Caco-2 (cell line): ENCODE results near the gene CDH16. TPM values are rescaled to one million over a fixed set of nuclear protein-coding genes. Genes with fewer than 3 reads are reported as not detected.
"Not testable (repeated sequence)": the region's sequence is repeated elsewhere in the genome, so short reads cannot be mapped to it uniquely, and the experiment has no call there.

Source experiments
- BruUV-seq: library from RNA; stranded (reverse); fragments of 400-500 nt; replicated peaks from 2 replicates; lab custom pipeline; 2021; lab: Mats Ljungman, UMichigan
- CTCF ChIA-PET: fragments of 300-600 bp; sonication (Branson Sonifier 250); formaldehyde crosslinking; loops from one replicate; lab custom pipeline; 2022; ENCODE audit warnings: antibody characterized with exemption; lab: Charles Lee
- POLR2A ChIA-PET: fragments of 300-600 bp; sonication (Branson Sonifier 250); formaldehyde crosslinking; loops from one replicate; lab custom pipeline; 2022; ENCODE audit warnings: antibody characterized with exemption; lab: Charles Lee
- DNase-seq, 2 experiments: peaks; one replicate each; pipeline versions ENCODE4 v3.0.0 to v3.0.0-alpha.2; 2020 to 2022
- H3K27me3 ChIP-seq: replicated peaks from 2 replicates; pipeline ENCODE4 v1.6.0; 2011; ENCODE audit warnings: low read length; ENCODE audit not compliant: control insufficient read depth, insufficient read depth
- H3K36me3 ChIP-seq: 2 replicates; pipeline ENCODE4 v1.5.1; 2011; ENCODE audit warnings: low read length; ENCODE audit not compliant: control insufficient read depth, insufficient read depth
- H3K4me1 ChIP-seq: fragments of 250-450 bp; sonication (Bioruptor Pico); 2 replicates; pipeline ENCODE4 v1.5.1; 2020; ENCODE audit warnings: mild to moderate bottlenecking
- H3K4me3 ChIP-seq: 2 replicates; pipeline ENCODE4 v1.5.1; 2011; ENCODE audit warnings: low read depth, mild to moderate bottlenecking, control low read depth, low read length
- H3K9me3 ChIP-seq: fragments of 250-450 bp; sonication (Bioruptor Pico); 2 replicates; pipeline ENCODE4 v1.5.1; 2020; ENCODE audit warnings: mild to moderate bottlenecking, moderate library complexity
- H3K27ac Mint-ChIP-seq: one replicate; pipeline ENCODE4 v1.8.0; 2022; ENCODE audit warnings: mixed read lengths; ENCODE audit not compliant: unreplicated experiment
- H3K27me3 Mint-ChIP-seq: one replicate; pipeline ENCODE4 v1.8.0; 2022; ENCODE audit warnings: mixed read lengths; ENCODE audit not compliant: insufficient read depth, unreplicated experiment
- H3K36me3 Mint-ChIP-seq: one replicate; pipeline ENCODE4 v1.8.0; 2022; ENCODE audit warnings: mild to moderate bottlenecking, mixed read lengths; ENCODE audit not compliant: insufficient read depth, unreplicated experiment
- H3K4me1 Mint-ChIP-seq: one replicate; pipeline ENCODE4 v1.8.0; 2022; ENCODE audit warnings: low read depth, mixed read lengths; ENCODE audit not compliant: unreplicated experiment
- H3K4me3 Mint-ChIP-seq: one replicate; pipeline ENCODE4 v1.8.0; 2022; ENCODE audit warnings: mild to moderate bottlenecking, moderate library complexity, mixed read lengths; ENCODE audit not compliant: unreplicated experiment
- H3K9me3 Mint-ChIP-seq: one replicate; pipeline ENCODE4 v1.8.0; 2022; ENCODE audit warnings: mixed read lengths; ENCODE audit not compliant: unreplicated experiment
- intact Hi-C: fragments of 100-400 bp; cut with micrococcal nuclease; formaldehyde crosslinking; loops from one replicate; pipeline ENCODE4 v1.10.0; 2022; ENCODE audit not compliant: unreplicated experiment
- total RNA-seq: library from RNA; stranded (reverse); gene quantifications from 2 replicates; pipeline ENCODE4 v1.2.3, GENCODE V29; 2022
- TF ChIP-seq, protein P1 (sequence below), 2 experiments: fragments of 200-600 bp in 1 of 2; IDR thresholded peaks; 1 replicate in 1 of 2; 2 replicates in 1 of 2; pipeline versions ENCODE4 v1.5.1 to v1.8.0; 2011 to 2022; ENCODE audit warnings: antibody characterized with exemption in 1 of 2, control low read depth in 1 of 2, inconsistent platforms in 1 of 2, low read depth in 1 of 2, low read length in 1 of 2, mild to moderate bottlenecking in 1 of 2, moderate library complexity in 1 of 2; ENCODE audit not compliant: insufficient read depth in 1 of 2, severe bottlenecking in 1 of 2, unreplicated experiment in 1 of 2

CDH16 gene
- total RNA-seq, 1 experiment from 2014 or later = 0.48 TPM

DNA sequence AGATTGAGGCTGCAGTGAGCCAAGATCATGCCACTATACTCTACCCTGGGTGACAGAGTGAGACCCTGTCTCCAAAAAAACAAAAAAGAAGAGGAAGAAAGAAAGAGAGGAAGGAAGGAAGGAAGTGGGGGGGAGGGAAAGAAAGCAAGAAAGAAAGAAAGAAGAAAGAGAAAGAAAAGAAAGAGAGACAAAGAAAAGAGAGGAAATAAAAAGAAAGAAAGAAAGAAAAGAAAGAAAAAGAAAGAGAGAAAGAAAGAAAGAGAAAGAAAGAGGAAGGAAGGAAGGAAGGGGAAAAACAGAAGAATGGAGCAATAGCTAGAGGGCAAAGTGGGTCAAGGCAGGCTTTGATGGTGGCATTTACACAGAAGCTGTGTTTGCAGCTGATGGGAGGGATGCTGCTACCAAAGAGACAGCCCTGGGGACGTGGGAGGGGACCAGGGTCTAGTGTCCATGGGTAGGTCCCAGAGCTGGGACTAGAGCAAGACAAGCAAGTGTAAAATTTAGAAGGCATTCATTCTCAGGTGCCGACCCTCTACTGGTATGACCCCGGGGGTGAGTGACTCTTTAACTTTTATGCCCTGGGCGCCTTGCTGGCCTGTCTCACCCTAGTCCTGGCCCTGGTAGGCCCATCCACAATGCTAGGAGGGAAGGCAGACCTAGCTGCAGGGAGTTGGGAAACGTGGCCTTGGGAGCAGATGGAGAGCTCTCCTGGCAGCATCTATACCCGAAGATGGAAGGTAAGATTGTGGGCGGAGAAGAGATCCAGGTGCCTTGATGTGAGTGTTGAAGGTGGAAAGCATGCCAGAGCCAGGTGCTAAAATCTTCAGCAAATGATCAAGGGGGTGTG is 40.4 kb upstream of the CDH16 start:
- no peak overlapping the region for H3K4me3 Mint-ChIP-seq
- CTCF ChIA-PET = no interaction called here
- no peaks in the 10 kb centered on the region for H3K9me3 Mint-ChIP-seq

DNA sequence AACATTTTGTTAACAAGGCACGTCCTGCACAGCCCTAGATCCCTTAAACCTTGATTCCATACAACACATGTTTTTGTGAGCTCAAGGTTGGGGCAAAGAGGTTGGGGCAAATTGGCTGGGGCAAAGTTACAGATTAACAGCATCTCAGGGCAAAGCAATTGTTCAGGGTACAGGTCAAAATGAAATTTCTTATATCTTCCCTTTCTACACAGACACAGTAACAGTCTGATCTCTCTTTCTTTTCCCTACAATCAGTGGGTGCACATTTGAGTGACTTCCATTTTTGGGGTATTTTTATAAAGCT is 37.4 kb upstream of the CDH16 start:
- H3K27ac Mint-ChIP-seq, H3K36me3 ChIP-seq, POLR2A ChIA-PET, H3K27me3 Mint-ChIP-seq, H3K9me3 Mint-ChIP-seq, H3K27me3 ChIP-seq, BruUV-seq, H3K4me3 Mint-ChIP-seq, H3K36me3 Mint-ChIP-seq, intact Hi-C loops, H3K9me3 ChIP-seq, DNase-seq, H3K4me3 ChIP-seq: not testable (repeated sequence)
- peaks cover 17% of the 10 kb centered on the region for H3K4me1 ChIP-seq
- CTCF ChIA-PET = interaction anchor here (0.6 to 1.6 kb wide), 2 partner anchors 229 to 291 kb away, joined by 3 to 5 read pairs; no protein-coding TSS in a partner anchor
- H3K4me1 Mint-ChIP-seq = peaks cover 15% of the 10 kb centered on the region

More for the DNA sequence above, 40.4 kb upstream of the CDH16 start:
- no peak for DNase-seq
- H3K4me3 ChIP-seq = no peak overlapping the region
- H3K4me1 ChIP-seq = peaks cover 2% of the 10 kb centered on the region
- intact Hi-C loops = no loop called here
- H3K9me3 ChIP-seq = no peaks in the 10 kb centered on the region
- Mint-ChIP-seq H3K36me3 (no peaks in the 10 kb centered on the region), H3K4me1 (peaks cover 8% of the 10 kb centered on the region), H3K27ac (no peak overlapping the region), H3K27me3 (peaks cover 3% of the 10 kb centered on the region)
- H3K27me3 ChIP-seq = no peaks in the 10 kb centered on the region
- BruUV-seq = no TSS peak
- POLR2A ChIA-PET = no interaction called here
- TF ChIP-seq, protein P1, sequence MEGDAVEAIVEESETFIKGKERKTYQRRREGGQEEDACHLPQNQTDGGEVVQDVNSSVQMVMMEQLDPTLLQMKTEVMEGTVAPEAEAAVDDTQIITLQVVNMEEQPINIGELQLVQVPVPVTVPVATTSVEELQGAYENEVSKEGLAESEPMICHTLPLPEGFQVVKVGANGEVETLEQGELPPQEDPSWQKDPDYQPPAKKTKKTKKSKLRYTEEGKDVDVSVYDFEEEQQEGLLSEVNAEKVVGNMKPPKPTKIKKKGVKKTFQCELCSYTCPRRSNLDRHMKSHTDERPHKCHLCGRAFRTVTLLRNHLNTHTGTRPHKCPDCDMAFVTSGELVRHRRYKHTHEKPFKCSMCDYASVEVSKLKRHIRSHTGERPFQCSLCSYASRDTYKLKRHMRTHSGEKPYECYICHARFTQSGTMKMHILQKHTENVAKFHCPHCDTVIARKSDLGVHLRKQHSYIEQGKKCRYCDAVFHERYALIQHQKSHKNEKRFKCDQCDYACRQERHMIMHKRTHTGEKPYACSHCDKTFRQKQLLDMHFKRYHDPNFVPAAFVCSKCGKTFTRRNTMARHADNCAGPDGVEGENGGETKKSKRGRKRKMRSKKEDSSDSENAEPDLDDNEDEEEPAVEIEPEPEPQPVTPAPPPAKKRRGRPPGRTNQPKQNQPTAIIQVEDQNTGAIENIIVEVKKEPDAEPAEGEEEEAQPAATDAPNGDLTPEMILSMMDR (IDR thresholded peaks at IDR 0.05; ENCODE audit: insufficient read depth in 1 of 2, low read depth in 1 of 2, low read length in 1 of 2, severe bottlenecking in 1 of 2, unreplicated experiment in 1 of 2) = no peak
- H3K36me3 ChIP-seq = no peaks in the 10 kb centered on the region

DNA sequence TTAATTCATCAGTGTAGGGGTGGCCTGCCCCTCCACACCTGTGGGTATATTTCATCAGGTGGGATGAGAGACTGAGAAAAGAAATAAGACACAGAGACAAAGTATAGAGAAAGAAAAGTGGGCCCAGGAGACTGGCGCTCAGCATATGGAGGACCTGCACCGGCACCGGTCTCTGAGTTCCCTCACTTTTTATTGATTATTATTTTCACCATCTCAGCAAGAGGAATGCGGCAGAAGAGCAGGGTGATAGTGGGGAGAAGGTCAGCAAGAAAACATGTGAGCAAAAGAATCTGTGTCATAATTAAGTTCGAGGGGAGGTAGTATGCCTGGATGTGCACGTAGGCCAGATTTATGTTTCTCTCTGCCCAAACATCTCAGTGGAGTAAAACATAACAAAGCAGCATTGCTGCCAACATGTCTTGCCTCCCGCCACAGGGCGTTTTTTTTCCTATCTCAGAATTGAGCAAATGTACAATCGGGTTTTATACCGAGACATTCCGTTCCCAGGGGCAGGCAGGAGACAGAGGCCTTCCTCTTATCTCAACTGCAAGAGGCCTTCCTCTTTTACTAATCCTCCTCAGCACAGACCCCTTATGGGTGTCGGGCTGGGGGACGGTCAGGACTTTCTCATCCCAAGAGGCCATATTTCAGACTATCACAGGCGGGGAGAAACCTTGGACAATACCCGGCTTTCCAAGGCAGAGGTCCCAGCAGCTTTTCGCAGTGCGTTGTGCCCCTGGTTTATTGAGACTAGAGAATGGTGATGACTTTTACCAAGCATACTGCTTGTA is 36.9 kb upstream of the CDH16 start:
- H3K27ac Mint-ChIP-seq, H3K4me3 ChIP-seq, DNase-seq, H3K27me3 ChIP-seq, H3K27me3 Mint-ChIP-seq, BruUV-seq, H3K4me3 Mint-ChIP-seq, H3K36me3 ChIP-seq, H3K36me3 Mint-ChIP-seq, H3K9me3 ChIP-seq, H3K9me3 Mint-ChIP-seq, POLR2A ChIA-PET: not testable (repeated sequence)
- CTCF ChIA-PET = interaction anchor here (0.6 to 1.6 kb wide), 2 partner anchors 230 to 291 kb away, joined by 3 to 5 read pairs; no protein-coding TSS in a partner anchor
- peaks cover 15% of the 10 kb centered on the region for H3K4me1 Mint-ChIP-seq
- intact Hi-C loops = loop anchor here (2.0 kb wide), 2 partner anchors 61 to 195 kb away; partner anchors contain the start of gene B3GNT9
- peaks cover 17% of the 10 kb centered on the region for H3K4me1 ChIP-seq
